Skeletal muscle tissue (tissue), 4 donors: ENCODE data around the gene SOCS7. TPM values are rescaled to one million over a fixed set of nuclear protein-coding genes. Genes with fewer than 3 reads are reported as not detected.

Experiments used
- H3K27ac ChIP-seq: one replicate; pipeline ENCODE4 v1.7.0; 2013; ENCODE audit warnings: mild to moderate bottlenecking, low read depth, low read length, inconsistent platforms
- H3K27me3 ChIP-seq, 3 donors: one replicate each; pipeline ENCODE4 v1.7.0; 2013; ENCODE audit warnings: low read length in 3 of 3; ENCODE audit not compliant: control insufficient read depth in 3 of 3, insufficient read depth in 3 of 3
- H3K36me3 ChIP-seq, 3 donors: one replicate each; pipeline ENCODE4 v1.7.0; 2013; ENCODE audit warnings: low read length in 3 of 3; ENCODE audit not compliant: control insufficient read depth in 3 of 3, insufficient read depth in 3 of 3
- H3K4me1 ChIP-seq, 3 donors: one replicate each; pipeline ENCODE4 v1.7.0; 2013; ENCODE audit warnings: low read length in 3 of 3, mild to moderate bottlenecking in 3 of 3; ENCODE audit not compliant: control insufficient read depth in 3 of 3, insufficient read depth in 3 of 3
- H3K4me3 ChIP-seq, 3 donors: one replicate each; pipeline ENCODE4 v1.7.0; 2013; ENCODE audit warnings: low read length in 3 of 3
- H3K9ac ChIP-seq, 3 donors: one replicate each; pipeline ENCODE4 v1.7.0; 2013; ENCODE audit warnings: low read length in 3 of 3, mild to moderate bottlenecking in 3 of 3, moderate library complexity in 2 of 3, low read depth in 1 of 3
- H3K9me3 ChIP-seq, 3 donors: one replicate each; pipeline ENCODE4 v1.7.0; 2013; ENCODE audit warnings: low read length in 3 of 3; ENCODE audit not compliant: control insufficient read depth in 3 of 3
- total RNA-seq: library from RNA; depleted of rRNA; stranded (reverse); fragments of >200 nt; gene quantifications from one replicate; pipeline ENCODE4 v1.2.3, GENCODE V29; 2014
- donor health status: Osteomylitis.

SOCS7 gene
- total RNA-seq, 1 donor from 2014 or later, result 13.0 TPM

DNA sequence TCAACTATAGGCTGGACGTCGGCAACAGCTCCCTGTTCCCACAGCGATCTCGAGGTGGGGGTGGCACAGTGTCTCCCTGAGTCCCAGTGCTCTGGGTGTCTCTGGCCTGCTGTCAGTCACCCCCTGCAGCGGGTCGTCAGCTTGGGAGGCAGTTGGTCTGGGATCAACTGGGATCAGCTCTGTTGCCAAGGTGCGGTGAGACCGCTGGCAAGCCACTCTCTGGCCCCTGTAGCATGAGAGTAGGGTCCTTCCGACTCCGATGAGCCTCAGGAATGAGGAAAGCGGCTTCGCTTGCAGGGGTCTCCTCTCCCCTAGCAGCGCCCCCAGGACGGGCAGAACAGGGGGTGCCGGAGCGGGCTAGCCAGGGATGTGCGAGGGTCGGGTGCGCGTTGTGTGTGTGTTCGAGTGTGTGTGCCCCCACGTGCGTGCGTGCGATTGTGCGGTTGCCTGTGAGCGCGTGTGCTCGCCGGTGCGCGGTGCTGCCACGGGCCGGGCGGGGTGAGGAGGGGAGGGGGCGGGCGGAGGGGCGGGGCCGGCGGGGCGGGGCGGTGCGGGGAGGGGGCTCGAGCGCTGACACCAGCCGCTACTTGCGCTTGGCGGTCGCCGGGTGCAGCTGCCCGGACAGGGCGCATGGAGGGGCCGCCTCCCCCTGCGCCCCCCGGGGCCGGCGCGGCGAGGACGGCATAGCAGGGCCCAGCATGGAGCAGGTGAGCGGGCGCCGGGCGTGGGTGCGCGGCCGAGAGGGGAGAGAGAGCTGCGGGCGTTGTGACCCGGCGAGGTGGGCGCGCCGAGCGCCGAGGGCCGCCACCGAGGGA lies 67.3 kb downstream of the SOCS7 start:
- H3K27me3 ChIP-seq, result peaks cover 18 to 24% (median 21%) of the 10 kb centered on the region in 3 donors
- peaks cover 25 to 40% (median 38%) of the 10 kb centered on the region in 3 donors for H3K4me1 ChIP-seq
- peak overlapping the region in 2 of 3 donors; percentile 51 to 60 for H3K4me3 ChIP-seq
- H3K27ac ChIP-seq, result no peak overlapping the region
- H3K9me3 ChIP-seq, result no peaks in the 10 kb centered on the region
- H3K9ac ChIP-seq, result peak overlapping the region in 2 of 3 donors; percentile 45
- H3K36me3 ChIP-seq, result no peaks in the 10 kb centered on the region

GRCh38 chr17:38419508-38419981 lies 67.9 kb downstream of the SOCS7 start:
- H3K36me3 ChIP-seq, result no peaks in the 10 kb centered on the region
- H3K27ac ChIP-seq, result no peak overlapping the region
- peaks cover 18 to 24% (median 21%) of the 10 kb centered on the region in 3 donors for H3K27me3 ChIP-seq
- H3K4me3 ChIP-seq, result no peak overlapping the region
- peak overlapping the region in 1 of 3 donors; percentile 50 for H3K9ac ChIP-seq
- peaks cover 28 to 45% (median 37%) of the 10 kb centered on the region in 3 donors for H3K4me1 ChIP-seq
- no peaks in the 10 kb centered on the region for H3K9me3 ChIP-seq

GRCh38 chr17:38420518-38420917 lies 68.9 kb downstream of the SOCS7 start:
- no peak overlapping the region for H3K4me3 ChIP-seq
- H3K9me3 ChIP-seq, result no peaks in the 10 kb centered on the region
- H3K27ac ChIP-seq, result no peak overlapping the region
- H3K9ac ChIP-seq, result peak overlapping the region in 1 of 3 donors; percentile 25
- H3K4me1 ChIP-seq, result peaks cover 20 to 45% (median 37%) of the 10 kb centered on the region in 3 donors
- peaks cover 18 to 24% (median 21%) of the 10 kb centered on the region in 3 donors for H3K27me3 ChIP-seq
- no peaks in the 10 kb centered on the region for H3K36me3 ChIP-seq

GRCh38 chr17:38421171-38421841 lies 69.7 kb downstream of the SOCS7 start:
- no peak overlapping the region for H3K27ac ChIP-seq
- peak overlapping the region in 1 of 3 donors; percentile 60 for H3K9ac ChIP-seq
- no peaks in the 10 kb centered on the region for H3K36me3 ChIP-seq
- no peaks in the 10 kb centered on the region for H3K9me3 ChIP-seq
- peak overlapping the region in 1 of 3 donors; percentile 35 for H3K4me3 ChIP-seq
- peaks cover 20 to 49% (median 39%) of the 10 kb centered on the region in 3 donors for H3K4me1 ChIP-seq
- peaks cover 18 to 24% (median 21%) of the 10 kb centered on the region in 3 donors for H3K27me3 ChIP-seq

DNA sequence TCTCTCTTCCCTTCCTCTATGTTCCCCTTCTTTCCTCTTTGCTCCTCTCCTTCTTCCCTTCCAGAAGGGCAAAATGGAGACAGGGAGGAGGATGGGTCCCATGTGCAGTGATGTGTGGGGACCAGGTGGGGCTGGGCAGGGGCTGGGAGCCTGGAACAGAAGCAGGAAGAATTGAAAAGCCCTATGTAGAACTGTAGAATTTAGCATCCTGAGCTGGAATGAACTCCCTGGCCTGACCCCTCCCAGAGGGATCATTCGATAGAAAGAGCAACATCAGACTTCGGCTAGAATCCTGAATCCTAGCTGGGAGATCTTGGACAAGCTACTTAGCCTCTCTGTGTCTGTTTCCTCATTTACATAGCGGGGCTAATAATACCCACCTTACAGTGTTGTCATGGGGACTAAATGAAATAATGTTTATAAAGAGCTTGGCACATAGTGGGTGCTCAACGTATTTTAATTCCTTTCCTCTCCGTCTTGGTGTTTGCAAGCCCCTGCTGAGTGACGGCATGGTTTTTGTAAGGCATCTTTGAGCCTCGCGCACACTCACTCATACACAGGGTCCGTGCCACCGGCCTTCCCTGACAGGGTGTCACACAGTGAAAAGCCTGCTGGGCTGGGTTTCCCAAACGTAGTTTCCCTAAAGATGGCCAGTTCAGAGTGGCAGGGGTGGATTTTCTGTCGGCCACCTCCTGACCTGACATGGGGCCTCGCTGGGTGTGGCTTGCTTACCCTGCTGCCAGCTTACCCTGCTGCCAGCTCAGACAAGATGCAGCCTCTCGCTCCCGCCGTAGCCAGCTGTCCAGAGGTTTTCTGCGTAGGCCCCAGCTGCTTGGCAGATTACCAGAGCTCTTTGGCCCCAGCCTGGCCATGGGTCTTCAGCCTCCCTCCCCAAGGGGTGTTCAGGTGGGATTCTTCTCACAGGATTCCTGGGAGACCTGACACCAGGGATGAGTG lies 70.5 kb downstream of the SOCS7 start:
- Histone ChIP-seq H3K4me1 (peaks cover 29 to 57% (median 48%) of the 10 kb centered on the region in 3 donors), H3K27me3 (peaks cover 18 to 24% (median 21%) of the 10 kb centered on the region in 3 donors)

GRCh38 chr17:38424297-38424972 lies 72.8 kb downstream of the SOCS7 start:
- H3K9me3 ChIP-seq, result no peaks in the 10 kb centered on the region
- peaks cover 6 to 13% (median 8%) of the 10 kb centered on the region in 3 donors for H3K27me3 ChIP-seq
- no peaks in the 10 kb centered on the region for H3K36me3 ChIP-seq
- H3K27ac ChIP-seq, result peak overlapping the region; percentile 55
- H3K4me3 ChIP-seq, result no peak overlapping the region
- peak overlapping the region in 1 of 3 donors; percentile 25 for H3K9ac ChIP-seq
- H3K4me1 ChIP-seq, result peaks cover 35 to 64% (median 56%) of the 10 kb centered on the region in 3 donors

More for the DNA sequence above, 70.5 kb downstream of the SOCS7 start:
- no peaks in the 10 kb centered on the region for H3K9me3 ChIP-seq
- H3K9ac ChIP-seq, result no peak overlapping the region
- no peaks in the 10 kb centered on the region for H3K36me3 ChIP-seq
- H3K4me3 ChIP-seq, result no peak overlapping the region
- no peak overlapping the region for H3K27ac ChIP-seq

- Histone ChIP-seq H3K27ac (peak overlapping the region; percentile 55), H3K36me3 (no peaks in the 10 kb centered on the region), H3K9me3 (no peaks in the 10 kb centered on the region), H3K4me1 (peaks cover 40 to 65% (median 57%) of the 10 kb centered on the region in 3 donors), H3K4me3 (no peak overlapping the region), H3K9ac (peak overlapping the region in 2 of 3 donors; percentile 25 to 40), H3K27me3 (peaks cover 0 to 7% (median 2%) of the 10 kb centered on the region in 3 donors)
These were observed 73.4 kb downstream of the SOCS7 start for GRCh38 chr17:38425031-38425430.

DNA sequence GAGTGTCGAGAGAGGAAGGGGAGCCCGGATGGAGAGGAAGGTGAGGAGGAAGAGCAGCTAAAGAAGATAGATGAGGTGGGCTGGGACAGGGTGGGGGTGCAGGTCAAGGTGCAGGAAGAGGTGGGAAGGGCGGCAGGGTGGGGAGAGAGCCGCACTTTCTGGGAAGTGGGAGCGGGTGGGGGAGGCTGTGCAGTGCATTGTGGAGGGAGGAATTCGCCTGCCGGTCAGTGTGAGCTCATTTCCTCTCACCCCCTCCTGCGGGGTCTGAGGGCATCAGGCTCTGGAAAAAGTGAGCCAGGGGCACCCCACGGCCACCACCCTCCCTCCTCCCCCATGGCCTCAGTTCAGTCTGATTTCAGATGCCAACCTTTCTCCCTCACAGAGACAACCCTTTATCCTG lies 74.1 kb downstream of the SOCS7 start:
- Histone ChIP-seq H3K9ac (no peak overlapping the region), H3K4me1 (peaks cover 46 to 69% (median 61%) of the 10 kb centered on the region in 3 donors), H3K27me3 (peaks cover 0 to 5% (median 0%) of the 10 kb centered on the region in 3 donors), H3K27ac (peak overlapping the region; percentile 55), H3K9me3 (no peaks in the 10 kb centered on the region), H3K4me3 (no peak overlapping the region), H3K36me3 (no peaks in the 10 kb centered on the region)

DNA sequence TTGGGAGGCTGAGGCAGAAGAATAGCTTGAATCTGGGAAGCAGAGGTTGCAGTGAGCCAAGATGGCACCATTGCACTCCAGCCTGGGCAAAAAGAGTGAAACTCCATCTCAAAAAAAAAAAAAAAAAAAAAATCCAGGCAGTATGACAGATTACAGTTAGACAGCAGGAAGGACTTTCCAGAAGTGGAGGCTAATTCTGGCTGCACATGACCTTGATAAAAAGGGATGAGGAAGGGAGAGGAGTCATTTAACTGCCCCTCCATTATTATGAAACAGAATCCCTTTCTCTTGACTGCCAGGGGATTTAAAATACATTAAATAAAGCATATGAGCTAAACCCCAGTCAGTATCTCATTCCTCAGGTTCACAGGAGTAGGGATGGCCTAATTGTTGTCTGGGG lies 74.8 kb downstream of the SOCS7 start:
- Histone ChIP-seq H3K4me3 (peak overlapping the region in 1 of 3 donors; percentile 83), H3K27me3 (no peaks in the 10 kb centered on the region), H3K27ac (peak overlapping the region; percentile 88), H3K4me1 (peaks cover 39 to 69% (median 62%) of the 10 kb centered on the region in 3 donors), H3K9me3 (no peaks in the 10 kb centered on the region), H3K9ac (peak overlapping the region; percentile 51 to 90 (median 71)), H3K36me3 (no peaks in the 10 kb centered on the region)
